SK-N-SH (cell line): ENCODE results near the gene PCGF1. TPM values are rescaled to one million over a fixed set of nuclear protein-coding genes. Genes with fewer than 3 reads are reported as not detected.

Source experiments
- CTCF ChIA-PET: fragments of 300-600, 350-600 bp; formaldehyde crosslinking; extraction: SDS; loops from one replicate; lab custom pipeline; 2021; lab: Yijun Ruan, JAX
- POLR2A ChIA-PET: fragments of 350-600 bp; sonication (Branson Sonifier 250); formaldehyde crosslinking; extraction: SDS; loops from one replicate; lab custom pipeline; 2020; ENCODE audit warnings: antibody characterized with exemption, inconsistent platforms; lab: Yijun Ruan, JAX
- DNase-seq: peaks from one replicate; pipeline ENCODE4 v3.0.0; 2012
- H2AFZ ChIP-seq: fragments of 200-600 bp; sonication (generic); 2 replicates; pipeline ENCODE4 v1.8.1; 2016; ENCODE audit warnings: antibody characterized with exemption, mild to moderate bottlenecking, low read depth
- H3F3A ChIP-seq: fragments of 200-600 bp; sonication (generic); replicated peaks from 2 replicates; pipeline ENCODE3; 2016; ENCODE audit warnings: antibody characterized with exemption, mild to moderate bottlenecking; ENCODE audit not compliant: insufficient read depth
- H3K27ac ChIP-seq, 2 experiments: fragments of 200-500 bp in 1 of 2; fragments of 200-600 bp in 1 of 2; sonication (Bioruptor generic) in 1 of 2; sonication (generic), shearing (Covaris generic) in 1 of 2; 2 replicates each; pipeline versions ENCODE4 v1.5.1 to v1.6.1; 2014 to 2016; ENCODE audit warnings: low read depth in 2 of 2, inconsistent platforms in 1 of 2, low read length in 1 of 2, mild to moderate bottlenecking in 1 of 2, mixed read lengths in 1 of 2
- H3K27me3 ChIP-seq: fragments of 200-600 bp; sonication (generic), shearing (Covaris generic); 2 replicates; pipeline ENCODE4 v1.6.1; 2016; ENCODE audit warnings: mixed run types; ENCODE audit not compliant: insufficient read depth
- H3K36me3 ChIP-seq, 2 experiments: fragments of 200-500 bp in 1 of 2; fragments of 200-600 bp in 1 of 2; sonication (Bioruptor generic) in 1 of 2; sonication (generic) in 1 of 2; replicated peaks in 1 of 2; 2 replicates each; pipeline versions ENCODE3 to v1.5.1; 2014 to 2016; ENCODE audit warnings: low read length in 1 of 2, mild to moderate bottlenecking in 1 of 2; ENCODE audit not compliant: insufficient read depth in 2 of 2, control insufficient read depth in 1 of 2
- H3K4me1 ChIP-seq, 2 experiments: fragments of 200-500 bp in 1 of 2; fragments of 200-600 bp in 1 of 2; sonication (Bioruptor generic) in 1 of 2; sonication (generic), shearing (Covaris generic) in 1 of 2; 2 replicates each; pipeline versions ENCODE4 v1.5.1 to v1.6.1; 2014 to 2016; ENCODE audit warnings: low read depth in 1 of 2, low read length in 1 of 2, mixed run types in 1 of 2; ENCODE audit not compliant: insufficient read depth in 2 of 2, control insufficient read depth in 1 of 2
- H3K4me2 ChIP-seq: fragments of 200-600 bp; sonication (generic), shearing (Covaris generic); 2 replicates; pipeline ENCODE4 v1.6.1; 2017; ENCODE audit warnings: mixed run types
- H3K4me3 ChIP-seq, 2 experiments: fragments of 200-500 bp in 1 of 2; fragments of 200-600 bp in 1 of 2; sonication (Bioruptor generic) in 1 of 2; sonication (generic), shearing (Covaris generic) in 1 of 2; 2 replicates each; pipeline versions ENCODE4 v1.5.1 to v1.8.1; 2014 to 2016; ENCODE audit warnings: low read depth in 2 of 2, inconsistent platforms in 1 of 2, low read length in 1 of 2, mild to moderate bottlenecking in 1 of 2, mixed read lengths in 1 of 2, moderate library complexity in 1 of 2
- H3K79me2 ChIP-seq: fragments of 200-600 bp; sonication (generic); 2 replicates; pipeline ENCODE4 v1.8.1; 2017; ENCODE audit warnings: mild to moderate bottlenecking; ENCODE audit not compliant: insufficient read depth
- H3K9ac ChIP-seq: fragments of 200-600 bp; sonication (generic); 2 replicates; pipeline ENCODE4 v1.6.1; 2017; ENCODE audit warnings: mixed run types
- H3K9me2 ChIP-seq: fragments of 200-600 bp; sonication (generic); 2 replicates; pipeline ENCODE4 v1.6.1; 2017; ENCODE audit warnings: mixed run types
- H3K9me3 ChIP-seq: fragments of 200-600 bp; sonication (generic); 2 replicates; pipeline ENCODE4 v1.6.1; 2017; ENCODE audit warnings: mixed run types, mild to moderate bottlenecking, moderate library complexity
- H4K20me1 ChIP-seq: fragments of 200-600 bp; sonication (generic); 2 replicates; pipeline ENCODE4 v1.6.1; 2017; ENCODE audit warnings: mild to moderate bottlenecking, mixed run types; ENCODE audit not compliant: insufficient read depth
- ELF1 ChIP-seq: IDR thresholded peaks from 2 replicates; pipeline ENCODE4 v1.4.0; 2012
- FOXM1 ChIP-seq: IDR thresholded peaks from 2 replicates; pipeline ENCODE4 v1.4.0; 2012; ENCODE audit warnings: low read depth, mild to moderate bottlenecking
- GATA2 ChIP-seq: sonication (generic); formaldehyde crosslinking; IDR thresholded peaks from 2 replicates; pipeline ENCODE4 v1.5.0; 2020; ENCODE audit warnings: mild to moderate bottlenecking, missing genetic modification reagents
- RAD21 ChIP-seq: IDR thresholded peaks from 2 replicates; pipeline ENCODE4 v1.6.1; 2012; ENCODE audit warnings: mild to moderate bottlenecking, low read length
- TCF12 ChIP-seq: IDR thresholded peaks from 2 replicates; pipeline ENCODE4 v1.4.0; 2012
- WGBS: methylation state at CpG from one replicate; pipeline ENCODE4 v1.1.6; 2017; ENCODE audit warnings: low lambda C conversion rate; 5-methylcytosine and 5-hydroxymethylcytosine counted together
- polyA plus RNA-seq, 3 experiments: library from polyadenylated mRNA; depleted of rRNA; stranded (reverse); fragments of >200 nt; gene quantifications; 2 replicates each; pipeline ENCODE4 v1.2.3, GENCODE V29; 2012
- TF ChIP-seq, protein P1 (sequence below): fragments of 150-350 bp; IDR thresholded peaks from 2 replicates; pipeline ENCODE4 v1.6.1; 2017; ENCODE audit warnings: antibody characterized with exemption, low read length, low read depth, borderline replicate concordance
- TF ChIP-seq, protein P2 (sequence below): IDR thresholded peaks from 2 replicates; pipeline ENCODE4 v1.4.0; 2012; ENCODE audit warnings: low read depth
- TF ChIP-seq, protein P3 (sequence below): IDR thresholded peaks from 2 replicates; pipeline ENCODE4 v1.6.1; 2012; ENCODE audit warnings: mild to moderate bottlenecking, low read depth, low read length, moderate library complexity

Gene PCGF1
- polyA plus RNA-seq, 1 of the 3 experiments (the other 2 are of a cell fraction): 44.9 TPM

DNA sequence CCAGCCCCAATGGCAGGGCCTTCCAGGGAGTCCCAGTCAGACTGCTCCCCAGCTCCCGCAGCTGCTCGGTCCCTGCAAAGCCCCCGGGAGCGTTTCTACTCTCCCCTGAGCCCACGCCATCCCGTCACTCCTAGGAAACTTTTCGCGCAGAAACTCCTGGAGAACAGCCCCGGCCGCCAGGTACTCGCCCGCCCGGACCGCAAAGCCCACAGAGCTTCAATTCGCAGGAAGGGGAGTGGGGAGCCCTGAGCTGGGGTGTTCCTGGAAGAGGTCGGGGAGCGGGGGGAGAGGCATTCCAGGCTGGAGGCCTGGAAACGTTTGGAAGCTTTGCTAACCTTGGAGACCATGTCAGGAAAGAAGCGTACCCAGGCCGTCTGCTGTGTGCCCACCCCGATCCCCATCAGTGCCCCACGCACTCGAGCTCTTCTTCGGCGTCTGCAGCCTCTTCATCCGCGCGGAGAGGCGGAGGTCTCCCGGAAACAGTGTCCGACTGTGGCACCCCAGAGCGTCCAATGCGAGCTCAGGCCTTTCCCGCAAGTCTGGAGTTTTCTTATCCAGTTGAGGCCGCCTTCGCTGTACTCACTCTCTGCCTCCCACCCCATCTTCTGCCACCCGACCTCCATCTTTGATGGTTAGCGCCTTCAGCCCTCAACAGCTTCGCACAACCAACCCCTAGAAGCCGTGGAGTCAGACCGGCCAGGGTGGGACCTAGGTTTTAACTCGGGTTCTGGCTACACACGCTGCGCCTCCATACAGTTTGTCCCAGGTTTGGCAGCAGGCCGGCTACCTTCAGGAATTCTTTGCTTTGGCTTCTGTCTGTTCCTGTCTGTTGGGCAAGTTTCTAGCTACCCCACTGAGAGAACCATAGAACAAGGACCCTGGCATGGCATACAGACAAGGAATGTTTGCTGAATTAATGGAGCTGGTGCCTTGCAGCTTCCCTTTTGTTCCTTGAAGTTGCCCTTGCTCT is 3.7 kb downstream of the PCGF1 start:
- WGBS: 95% methylated on average over 43 of the region's 45 CpGs
- no peak overlapping the region for H3K4me2 ChIP-seq
- TF ChIP-seq, protein P1, sequence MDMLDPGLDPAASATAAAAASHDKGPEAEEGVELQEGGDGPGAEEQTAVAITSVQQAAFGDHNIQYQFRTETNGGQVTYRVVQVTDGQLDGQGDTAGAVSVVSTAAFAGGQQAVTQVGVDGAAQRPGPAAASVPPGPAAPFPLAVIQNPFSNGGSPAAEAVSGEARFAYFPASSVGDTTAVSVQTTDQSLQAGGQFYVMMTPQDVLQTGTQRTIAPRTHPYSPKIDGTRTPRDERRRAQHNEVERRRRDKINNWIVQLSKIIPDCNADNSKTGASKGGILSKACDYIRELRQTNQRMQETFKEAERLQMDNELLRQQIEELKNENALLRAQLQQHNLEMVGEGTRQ: no peak
- TF ChIP-seq GATA2 (CRISPR knock-in tag): no peak
- TF ChIP-seq, protein P2, sequence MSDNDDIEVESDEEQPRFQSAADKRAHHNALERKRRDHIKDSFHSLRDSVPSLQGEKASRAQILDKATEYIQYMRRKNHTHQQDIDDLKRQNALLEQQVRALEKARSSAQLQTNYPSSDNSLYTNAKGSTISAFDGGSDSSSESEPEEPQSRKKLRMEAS: no peak
- TF ChIP-seq, protein P3, sequence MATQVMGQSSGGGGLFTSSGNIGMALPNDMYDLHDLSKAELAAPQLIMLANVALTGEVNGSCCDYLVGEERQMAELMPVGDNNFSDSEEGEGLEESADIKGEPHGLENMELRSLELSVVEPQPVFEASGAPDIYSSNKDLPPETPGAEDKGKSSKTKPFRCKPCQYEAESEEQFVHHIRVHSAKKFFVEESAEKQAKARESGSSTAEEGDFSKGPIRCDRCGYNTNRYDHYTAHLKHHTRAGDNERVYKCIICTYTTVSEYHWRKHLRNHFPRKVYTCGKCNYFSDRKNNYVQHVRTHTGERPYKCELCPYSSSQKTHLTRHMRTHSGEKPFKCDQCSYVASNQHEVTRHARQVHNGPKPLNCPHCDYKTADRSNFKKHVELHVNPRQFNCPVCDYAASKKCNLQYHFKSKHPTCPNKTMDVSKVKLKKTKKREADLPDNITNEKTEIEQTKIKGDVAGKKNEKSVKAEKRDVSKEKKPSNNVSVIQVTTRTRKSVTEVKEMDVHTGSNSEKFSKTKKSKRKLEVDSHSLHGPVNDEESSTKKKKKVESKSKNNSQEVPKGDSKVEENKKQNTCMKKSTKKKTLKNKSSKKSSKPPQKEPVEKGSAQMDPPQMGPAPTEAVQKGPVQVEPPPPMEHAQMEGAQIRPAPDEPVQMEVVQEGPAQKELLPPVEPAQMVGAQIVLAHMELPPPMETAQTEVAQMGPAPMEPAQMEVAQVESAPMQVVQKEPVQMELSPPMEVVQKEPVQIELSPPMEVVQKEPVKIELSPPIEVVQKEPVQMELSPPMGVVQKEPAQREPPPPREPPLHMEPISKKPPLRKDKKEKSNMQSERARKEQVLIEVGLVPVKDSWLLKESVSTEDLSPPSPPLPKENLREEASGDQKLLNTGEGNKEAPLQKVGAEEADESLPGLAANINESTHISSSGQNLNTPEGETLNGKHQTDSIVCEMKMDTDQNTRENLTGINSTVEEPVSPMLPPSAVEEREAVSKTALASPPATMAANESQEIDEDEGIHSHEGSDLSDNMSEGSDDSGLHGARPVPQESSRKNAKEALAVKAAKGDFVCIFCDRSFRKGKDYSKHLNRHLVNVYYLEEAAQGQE: no peak
- no peak for TF ChIP-seq RAD21
- no peak for TF ChIP-seq ELF1
- no peak for TF ChIP-seq TCF12
- no peak for TF ChIP-seq FOXM1

More for the DNA sequence above, 3.7 kb downstream of the PCGF1 start:
- Histone ChIP-seq H3K27me3 (no peaks in the 10 kb centered on the region), H3K9me3 (no peaks in the 10 kb centered on the region), H4K20me1 (no peaks in the 10 kb centered on the region), H3K9me2 (no peaks in the 10 kb centered on the region), H3K9ac (no peak overlapping the region), H3K27ac (no peak overlapping the region), H3K4me1 (peaks cover 19 to 43% of the 10 kb centered on the region in 2 experiments; a peak in 3 of 4 replicates), H3F3A (peaks cover 17% of the 10 kb centered on the region), H3K79me2 (peaks cover 17% of the 10 kb centered on the region; the same call in 1 of the 2 replicates), H3K36me3 (peaks cover 15 to 20% of the 10 kb centered on the region in 2 experiments), H3K4me3 (no peak overlapping the region), H2AFZ (no peak overlapping the region)
- ChIA-PET POLR2A (interaction anchor here (0.5 to 1.0 kb wide), 2 partner anchors 11 to 81 kb away, joined by 3 to 6 read pairs; partner anchors contain the start of gene TLX2), CTCF (interaction anchor here (1.0 to 7.5 kb wide), 5 partner anchors 9 to 87 kb away, joined by 3 to 56 read pairs (median 3); partner anchors contain the start of genes CCDC142 and TTC31)
- DNase-seq: no peak
